HEK293 (cell line): ENCODE measurements around the gene STT3A.

Source experiments
- CTCF ChIA-PET: fragments of 350-600 bp; formaldehyde crosslinking; extraction: SDS; loops from one replicate; lab custom pipeline; 2021; ENCODE audit warnings: antibody characterized with exemption; lab: Yijun Ruan, JAX
- POLR2A ChIA-PET: fragments of 300-600 bp; formaldehyde crosslinking; extraction: SDS; loops from one replicate; lab custom pipeline; 2020; ENCODE audit warnings: antibody characterized with exemption, inconsistent platforms; lab: Yijun Ruan, JAX
- H3K27ac ChIP-seq: fragments of 200-500 bp; sonication (Bioruptor generic); 2 replicates; pipeline ENCODE4 v1.5.1; 2014; ENCODE audit warnings: low read depth, low read length, control low read depth, inconsistent platforms; ENCODE audit errors: extremely low read depth
- H3K36me3 ChIP-seq, 2 experiments: fragments of 200-500 bp in 1 of 2; sonication (Bioruptor generic) in 1 of 2; 1 replicate in 1 of 2; 2 replicates in 1 of 2; pipeline ENCODE4 v1.5.1; 2014 to 2017; ENCODE audit warnings: inconsistent platforms in 2 of 2, low read length in 2 of 2; ENCODE audit not compliant: control insufficient read depth in 2 of 2, insufficient read depth in 1 of 2
- H3K4me1 ChIP-seq: fragments of 200-500 bp; sonication (Bioruptor generic); 2 replicates; pipeline ENCODE4 v1.5.1; 2014; ENCODE audit warnings: mild to moderate bottlenecking, low read length, inconsistent platforms; ENCODE audit not compliant: control insufficient read depth, insufficient read depth
- H3K4me3 ChIP-seq: 2 replicates; pipeline ENCODE4 v1.5.1; 2011; ENCODE audit warnings: low read depth, mild to moderate bottlenecking, control low read depth, low read length, moderate library complexity
- H3K9me3 ChIP-seq: fragments of 200-500 bp; sonication (Bioruptor generic); 2 replicates; pipeline ENCODE4 v1.5.1; 2014; ENCODE audit warnings: low read depth, low read length, inconsistent platforms; ENCODE audit not compliant: control insufficient read depth, insufficient read depth
- ATF2 ChIP-seq: fragments of 450-650 bp; formaldehyde crosslinking; IDR thresholded peaks from 2 replicates; pipeline ENCODE4 v1.5.1; 2016; ENCODE audit warnings: missing biosample characterization, missing genetic modification characterization, low read depth
- FEZF1 ChIP-seq: fragments of 450-650 bp; formaldehyde crosslinking; IDR thresholded peaks from 2 replicates; pipeline ENCODE4 v1.5.1; 2016; ENCODE audit warnings: missing biosample characterization, missing genetic modification characterization
- HIC1 ChIP-seq: fragments of 450-650 bp; formaldehyde crosslinking; IDR thresholded peaks from 2 replicates; pipeline ENCODE4 v1.5.1; 2016; ENCODE audit warnings: missing biosample characterization, missing genetic modification characterization
- IKZF3 ChIP-seq: fragments of 450-650 bp; IDR thresholded peaks from 2 replicates; pipeline ENCODE4 v1.5.0; 2018; ENCODE audit warnings: missing biosample characterization, mild to moderate bottlenecking, missing genetic modification characterization, moderate library complexity
- KLF1 ChIP-seq: fragments of 450-650 bp; formaldehyde crosslinking; IDR thresholded peaks from 2 replicates; pipeline ENCODE4 v1.5.1; 2016; ENCODE audit warnings: missing biosample characterization, missing genetic modification characterization
- KLF10 ChIP-seq: fragments of 450-650 bp; IDR thresholded peaks from 2 replicates; pipeline ENCODE4 v1.5.1; 2018; ENCODE audit warnings: missing biosample characterization, mild to moderate bottlenecking, missing genetic modification characterization
- OVOL3 ChIP-seq: fragments of 450-650 bp; formaldehyde crosslinking; IDR thresholded peaks from 2 replicates; pipeline ENCODE4 v1.5.1; 2016; ENCODE audit warnings: missing biosample characterization, missing genetic modification characterization
- PATZ1 ChIP-seq: fragments of 450-650 bp; formaldehyde crosslinking; IDR thresholded peaks from 2 replicates; pipeline ENCODE4 v1.5.1; 2016; ENCODE audit warnings: missing biosample characterization, missing genetic modification characterization
- REPIN1 ChIP-seq: fragments of 450-650 bp; formaldehyde crosslinking; IDR thresholded peaks from 2 replicates; pipeline ENCODE4 v1.5.1; 2017; ENCODE audit warnings: missing biosample characterization, missing genetic modification characterization, low read depth
- ZBTB48 ChIP-seq: fragments of 450-650 bp; formaldehyde crosslinking; IDR thresholded peaks from 2 replicates; pipeline ENCODE4 v1.5.1; 2016; ENCODE audit warnings: missing biosample characterization, missing genetic modification characterization
- ZBTB8A ChIP-seq: fragments of 450-650 bp; formaldehyde crosslinking; IDR thresholded peaks from 2 replicates; pipeline ENCODE4 v1.5.1; 2016; ENCODE audit warnings: missing biosample characterization, missing genetic modification characterization
- ZNF114 ChIP-seq: fragments of 450-650 bp; formaldehyde crosslinking; IDR thresholded peaks from 2 replicates; pipeline ENCODE4 v1.5.0; 2017; ENCODE audit warnings: missing biosample characterization, missing genetic modification characterization
- ZNF174 ChIP-seq: fragments of 450-650 bp; formaldehyde crosslinking; IDR thresholded peaks from 2 replicates; pipeline ENCODE4 v1.5.0; 2017; ENCODE audit warnings: missing biosample characterization, mild to moderate bottlenecking, missing genetic modification characterization
- ZNF175 ChIP-seq: fragments of 450-650 bp; formaldehyde crosslinking; IDR thresholded peaks from 2 replicates; pipeline ENCODE4 v1.5.1; 2016; ENCODE audit warnings: missing biosample characterization, missing genetic modification characterization
- ZNF24 ChIP-seq: fragments of 450-650 bp; formaldehyde crosslinking; IDR thresholded peaks from 2 replicates; pipeline ENCODE4 v1.5.1; 2016; ENCODE audit warnings: missing biosample characterization, missing genetic modification characterization
- ZNF248 ChIP-seq: fragments of 450-650 bp; formaldehyde crosslinking; IDR thresholded peaks from 2 replicates; pipeline ENCODE4 v1.5.1; 2017; ENCODE audit warnings: missing biosample characterization, missing genetic modification characterization
- ZNF302 ChIP-seq: fragments of 450-650 bp; formaldehyde crosslinking; IDR thresholded peaks from 2 replicates; pipeline ENCODE4 v1.5.1; 2016; ENCODE audit warnings: missing biosample characterization, missing genetic modification characterization, low read depth
- ZNF366 ChIP-seq: fragments of 450-650 bp; formaldehyde crosslinking; conservative IDR thresholded peaks from 2 replicates; pipeline ENCODE4 v1.5.1; 2016; ENCODE audit warnings: missing biosample characterization, missing genetic modification characterization
- ZNF391 ChIP-seq: fragments of 450-650 bp; formaldehyde crosslinking; IDR thresholded peaks from 2 replicates; pipeline ENCODE4 v1.5.1; 2016; ENCODE audit warnings: low read depth, missing biosample characterization, missing genetic modification characterization, borderline replicate concordance
- ZNF561 ChIP-seq: fragments of 450-650 bp; IDR thresholded peaks from 2 replicates; pipeline ENCODE4 v1.5.1; 2018; ENCODE audit warnings: missing biosample characterization, missing genetic modification characterization, borderline replicate concordance
- ZNF610 ChIP-seq: fragments of 450-650 bp; formaldehyde crosslinking; IDR thresholded peaks from 2 replicates; pipeline ENCODE4 v1.5.1; 2016; ENCODE audit warnings: missing biosample characterization, missing genetic modification characterization, borderline replicate concordance
- ZNF660 ChIP-seq: fragments of 450-650 bp; IDR thresholded peaks from 2 replicates; pipeline ENCODE4 v1.5.1; 2018; ENCODE audit warnings: missing biosample characterization, mild to moderate bottlenecking, missing genetic modification characterization
- ZNF692 ChIP-seq: fragments of 450-650 bp; formaldehyde crosslinking; IDR thresholded peaks from 2 replicates; pipeline ENCODE4 v1.5.1; 2016; ENCODE audit warnings: missing biosample characterization, missing genetic modification characterization
- ZNF76 ChIP-seq: fragments of 450-650 bp; formaldehyde crosslinking; IDR thresholded peaks from 2 replicates; pipeline ENCODE4; 2016; ENCODE audit warnings: low read depth, missing biosample characterization, missing genetic modification characterization, borderline replicate concordance
- ZNF785 ChIP-seq: fragments of 450-650 bp; formaldehyde crosslinking; IDR thresholded peaks from 2 replicates; pipeline ENCODE4 v1.5.1; 2016; ENCODE audit warnings: missing biosample characterization, missing genetic modification characterization

Gene STT3A

GRCh38 chr11:125618383-125618782 lies 25.7 kb downstream of the STT3A start (continued):
- TF ChIP-seq HIC1 (tag by site-specific recombination), result no peak
- TF ChIP-seq REPIN1 (tag by site-specific recombination), result no peak

GRCh38 chr11:125621995-125622394 lies 29.3 kb downstream of the STT3A start:
- H3K36me3 ChIP-seq, result peaks cover 18 to 55% of the 10 kb centered on the region in 2 experiments
- H3K27ac ChIP-seq, result no peak overlapping the region
- no peaks in the 10 kb centered on the region for H3K9me3 ChIP-seq
- no peaks in the 10 kb centered on the region for H3K4me1 ChIP-seq
- ChIA-PET CTCF (no interaction called here), POLR2A (interaction anchor here (0.6 to 1.4 kb wide), 3 partner anchors 29 to 266 kb away, joined by 3 to 5 read pairs (median 3); partner anchors contain the start of gene STT3A)
- H3K4me3 ChIP-seq, result no peak overlapping the region
- no peak for TF ChIP-seq ZNF660 (tag by site-specific recombination)
- no peak for TF ChIP-seq ZNF561 (tag by site-specific recombination)
- no peak for TF ChIP-seq ZNF302 (tag by site-specific recombination)
- 0 out of 2 replicates have a peak, but pooled peaks have one; percentile 26 for TF ChIP-seq IKZF3
- TF ChIP-seq FEZF1, result 0 out of 2 replicates have a peak, but pooled peaks have one; percentile 23
- peak; percentile 63; the same call in 1 of the 2 replicates for TF ChIP-seq OVOL3 (tag by site-specific recombination)
- peak; percentile 68; the same call in 1 of the 2 replicates for TF ChIP-seq ZBTB48 (tag by site-specific recombination)
- TF ChIP-seq KLF10, result 0 out of 2 replicates have a peak, but pooled peaks have one; percentile 23
- 0 out of 2 replicates have a peak, but pooled peaks have one; percentile 21 for TF ChIP-seq ZNF174 (tag by site-specific recombination)
- peak; percentile 26; the same call in 1 of the 2 replicates for TF ChIP-seq ZNF366 (tag by site-specific recombination)

- TF ChIP-seq ZNF692 (tag by site-specific recombination) (no peak), ZNF248 (tag by site-specific recombination) (no peak), KLF1 (no peak), ZNF114 (no peak), ZNF391 (no peak), ZBTB8A (no peak), PATZ1 (tag by site-specific recombination) (no peak), ATF2 (tag by site-specific recombination) (no peak), ZNF76 (tag by site-specific recombination) (no peak), ZNF24 (no peak), ZNF175 (tag by site-specific recombination) (no peak), ZNF610 (tag by site-specific recombination) (no peak), ZNF785 (tag by site-specific recombination) (no peak)
- TF ChIP-seq, all 188 proteins: peak for 0
- H3K4me3 ChIP-seq, result no peak overlapping the region
- H3K36me3 ChIP-seq, result peaks cover 18 to 45% of the 10 kb centered on the region in 2 experiments
- CTCF ChIA-PET, result no interaction called here
- no peaks in the 10 kb centered on the region; the same call in 1 of the 2 replicates for H3K4me1 ChIP-seq
- H3K27ac ChIP-seq, result no peak overlapping the region
- POLR2A ChIA-PET, result interaction anchor here (0.7 to 1.1 kb wide), 2 partner anchors 9 to 265 kb away, joined by 3 read pairs; no protein-coding TSS in a partner anchor
- H3K9me3 ChIP-seq, result no peaks in the 10 kb centered on the region
These were observed 30.4 kb downstream of the STT3A start for GRCh38 chr11:125623064-125623463.
